HG02759 (cell line): ENCODE data around the gene MKS1.

Source experiments
- ATAC-seq: cut with Tn5 transposase; IDR thresholded peaks from one replicate; pipeline ENCODE4 v1.9.1; 2021; ENCODE audit warnings: mild to moderate bottlenecking, moderate library complexity; ENCODE audit not compliant: unreplicated experiment

Gene MKS1

GRCh38 chr17:58166682-58167081 lies 52.4 kb downstream of the MKS1 start, which contains the start of gene OR4D2:
Gene OR4D2 (plus strand): TSS chr17:58166982. CDS start chr17:58169656, 2,674 bp downstream.
- no peak for ATAC-seq

GRCh38 chr17:58165981-58166380 lies 53.1 kb downstream of the MKS1 start:
- ATAC-seq: no peak

DNA sequence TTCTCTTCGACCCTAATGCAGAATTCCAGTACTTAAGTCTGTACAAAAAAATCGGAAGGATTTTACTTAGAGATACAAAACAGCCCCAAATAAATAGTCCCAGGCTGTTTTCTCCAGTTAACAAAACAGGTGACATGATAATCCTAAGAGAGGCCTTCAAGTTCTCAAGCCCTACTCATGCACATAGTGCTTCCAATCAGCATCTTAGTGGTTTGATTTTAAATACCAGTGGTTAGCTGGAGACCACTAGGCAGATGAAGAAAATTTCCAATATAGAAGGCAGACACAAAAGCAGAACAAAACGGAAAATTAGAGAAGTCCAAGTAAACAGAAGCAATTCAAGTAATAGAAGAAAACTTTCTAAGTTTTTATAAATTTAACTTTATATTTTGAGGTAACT lies 57.5 kb downstream of the MKS1 start:
- ATAC-seq: no peak

GRCh38 chr17:58158181-58158580 lies 60.9 kb downstream of the MKS1 start:
- ATAC-seq: no peak

DNA sequence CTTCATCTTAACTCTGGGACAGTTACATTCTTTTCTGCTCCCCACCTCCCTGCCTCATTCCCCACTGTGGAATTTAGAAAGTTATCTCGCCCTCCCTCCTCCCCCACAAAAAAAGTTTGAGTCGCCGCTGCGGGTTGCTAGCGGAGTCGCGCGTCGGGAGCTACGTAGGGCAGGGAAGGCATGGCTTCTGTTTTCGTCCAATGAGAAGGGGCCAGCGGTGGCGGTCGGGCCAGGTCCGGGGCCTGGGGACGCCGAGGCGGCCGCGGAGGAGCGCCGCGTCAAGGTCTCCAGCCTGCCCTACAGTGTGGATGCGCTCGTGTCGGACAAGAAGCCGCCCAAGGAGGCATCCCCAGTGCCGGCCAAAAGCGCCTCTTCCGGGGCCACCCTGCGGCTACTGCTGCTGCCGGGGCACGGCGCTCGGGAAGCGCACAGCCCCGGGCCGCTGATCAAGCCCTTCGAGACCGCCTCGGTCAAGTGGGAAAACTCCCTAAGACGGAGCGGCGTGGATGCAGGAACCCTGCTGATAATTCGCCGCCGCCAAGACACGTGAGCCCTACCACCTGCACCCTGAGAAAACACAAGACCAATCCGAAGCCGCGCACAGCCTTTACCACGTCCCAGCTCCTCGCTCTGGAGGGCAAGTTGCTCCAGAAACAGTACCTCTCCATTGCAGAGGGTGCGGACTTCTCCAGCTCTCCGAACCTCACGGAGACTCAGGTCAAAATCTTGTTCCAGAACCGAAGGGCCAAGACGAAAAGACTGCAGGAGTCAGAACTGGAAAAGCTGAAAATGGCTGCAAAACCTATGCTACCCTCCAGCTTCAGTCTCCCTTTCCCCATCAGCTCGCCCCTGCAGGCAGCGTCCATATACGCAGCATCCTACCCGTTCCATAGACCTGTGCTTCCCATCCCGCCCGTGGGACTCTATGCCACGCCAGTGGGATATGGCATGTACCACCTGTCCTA lies 61.9 kb downstream of the MKS1 start:
- no peak for ATAC-seq
